ACC112 (cell line): ENCODE results near the gene MOAP1.
A peak's percentile ranks its signal among the peaks of the same experiment; 100 is the strongest.

Experiments used
- H2AFZ ChIP-seq: fragments of 200-600 bp; sonication (generic); one replicate; pipeline ENCODE4 v1.6.0; 2017; ENCODE audit warnings: antibody characterized with exemption, low read length; ENCODE audit not compliant: unreplicated experiment
- H3K27ac ChIP-seq: fragments of 200-600 bp; sonication (generic); 2 replicates; pipeline ENCODE4 v1.5.1; 2014; ENCODE audit warnings: low read depth, mild to moderate bottlenecking, antibody characterized with exemption, low read length, moderate library complexity
- H3K27me3 ChIP-seq: fragments of 200-600 bp; sonication (generic); 2 replicates; pipeline ENCODE4 v1.6.1; 2014; ENCODE audit warnings: mild to moderate bottlenecking, antibody characterized with exemption, low read length, moderate library complexity, mixed read lengths; ENCODE audit not compliant: insufficient read depth
- H3K36me3 ChIP-seq: fragments of 200-600 bp; sonication (generic); 2 replicates; pipeline ENCODE4 v1.6.1; 2016; ENCODE audit warnings: mild to moderate bottlenecking, antibody characterized with exemption, low read length, moderate library complexity, mixed read lengths; ENCODE audit not compliant: insufficient read depth
- H3K4me1 ChIP-seq: fragments of 200-600 bp; sonication (generic); one replicate; pipeline ENCODE4 v1.6.1; 2016; ENCODE audit warnings: low read length, mixed read lengths; ENCODE audit not compliant: insufficient read depth, unreplicated experiment, control insufficient read depth
- H3K4me3 ChIP-seq: fragments of 200-600 bp; sonication (generic); 2 replicates; pipeline ENCODE4 v1.5.1; 2014; ENCODE audit warnings: mild to moderate bottlenecking, low read depth, low read length
- H3K79me2 ChIP-seq: fragments of 200-600 bp; sonication (generic); one replicate; pipeline ENCODE4 v1.6.0; 2016; ENCODE audit warnings: low read length; ENCODE audit not compliant: control insufficient read depth, unreplicated experiment, insufficient read depth

MOAP1 gene

DNA sequence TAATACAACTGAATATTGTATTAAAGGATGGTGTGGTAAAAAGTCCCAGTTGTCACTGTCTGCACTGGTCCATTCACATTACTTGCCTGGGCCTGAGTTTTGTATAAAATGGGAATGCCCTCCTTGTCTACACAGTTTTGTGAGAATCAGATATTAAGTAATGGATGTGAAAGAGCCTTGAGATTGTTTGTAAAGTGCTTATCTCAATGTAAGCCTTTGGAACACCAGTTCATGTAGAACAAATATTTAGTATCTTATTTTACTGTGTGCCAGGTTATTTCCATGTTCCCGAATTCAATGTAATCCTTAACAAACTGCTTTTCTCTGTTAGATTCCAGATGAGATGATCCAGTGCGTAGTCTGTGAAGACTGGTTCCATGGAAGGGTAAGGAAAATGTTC, 29.9 kb upstream of the MOAP1 start:
- Histone ChIP-seq H3K4me3 (no peak overlapping the region), H2AFZ (no peak overlapping the region), H3K27ac (no peak overlapping the region), H3K4me1 (no peaks in the 10 kb centered on the region), H3K79me2 (peaks cover 6% of the 10 kb centered on the region), H3K36me3 (peaks cover 19% of the 10 kb centered on the region), H3K27me3 (no peaks in the 10 kb centered on the region)

DNA sequence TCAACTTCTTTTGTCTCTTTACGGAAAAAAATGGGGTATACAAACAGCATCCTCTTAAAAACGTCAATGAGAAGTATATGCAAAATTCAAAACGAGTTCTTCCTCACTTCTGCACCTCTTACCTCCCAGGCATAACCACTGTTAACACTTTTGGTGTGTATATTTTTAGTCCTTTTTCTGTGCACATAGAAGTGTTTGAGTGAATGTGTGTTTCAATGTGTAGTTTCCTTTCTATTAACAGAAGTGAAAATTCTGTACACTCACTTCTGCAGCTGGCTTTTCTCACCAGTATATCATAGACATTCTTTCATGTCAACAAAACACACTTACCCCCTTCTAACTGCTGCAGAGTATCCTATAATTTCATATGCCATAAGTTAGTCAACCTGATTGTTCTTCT, 27.7 kb upstream of the MOAP1 start:
- Histone ChIP-seq H3K4me3 (no peak overlapping the region), H3K27me3 (no peaks in the 10 kb centered on the region), H3K4me1 (peaks cover 12% of the 10 kb centered on the region), H3K27ac (no peak overlapping the region), H3K36me3 (peaks cover 18% of the 10 kb centered on the region), H2AFZ (no peak overlapping the region), H3K79me2 (peaks cover 23% of the 10 kb centered on the region)

DNA sequence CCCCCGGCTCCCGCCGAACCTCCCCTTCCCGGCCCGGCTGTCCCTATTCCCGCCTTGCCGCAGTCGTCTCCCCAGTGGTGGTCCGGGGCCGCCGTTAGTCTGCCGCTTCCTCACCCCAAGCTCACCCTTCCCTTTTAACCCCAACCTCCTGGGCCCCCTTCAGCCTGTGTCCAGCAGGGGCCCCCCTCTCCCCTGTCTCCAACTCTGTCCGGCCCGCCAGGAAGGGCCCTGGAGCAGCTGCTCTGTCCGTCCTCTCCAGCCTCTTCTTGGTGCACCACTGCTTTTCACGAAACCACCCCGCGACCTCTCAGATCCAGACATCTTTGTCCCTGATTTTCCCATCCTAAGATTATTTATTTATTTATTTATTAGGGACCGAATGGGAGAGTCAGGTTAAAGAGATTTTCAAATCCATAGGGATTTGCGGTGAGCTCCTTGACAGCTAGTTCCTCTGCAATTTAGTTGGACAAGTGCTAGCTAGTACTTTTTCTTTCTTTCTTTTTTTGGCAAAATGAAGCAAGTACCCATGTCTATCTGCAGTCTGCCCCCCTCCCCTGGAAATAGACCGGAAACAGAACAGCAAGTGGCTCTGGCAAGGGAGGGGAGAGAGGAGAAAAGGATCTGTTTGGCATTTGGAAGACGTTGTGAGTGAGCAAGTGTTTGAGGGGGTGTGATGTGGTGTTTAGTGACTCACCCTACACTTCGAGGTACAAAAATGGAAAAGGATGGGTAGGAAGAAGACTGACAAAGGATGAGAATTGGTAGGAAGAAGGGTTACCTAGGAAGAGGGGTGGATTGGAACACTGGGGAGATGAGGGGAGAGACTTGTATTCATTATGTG, 23.0 kb upstream of the MOAP1 start:
- Histone ChIP-seq H3K4me3 (peak overlapping the region; percentile 92), H3K27me3 (no peaks in the 10 kb centered on the region), H3K79me2 (peaks cover 51% of the 10 kb centered on the region), H3K4me1 (peaks cover 23% of the 10 kb centered on the region), H3K27ac (peak overlapping the region; percentile 63), H3K36me3 (peaks cover 9% of the 10 kb centered on the region; the same call in 1 of the 2 replicates), H2AFZ (peak overlapping the region; percentile 64)

DNA sequence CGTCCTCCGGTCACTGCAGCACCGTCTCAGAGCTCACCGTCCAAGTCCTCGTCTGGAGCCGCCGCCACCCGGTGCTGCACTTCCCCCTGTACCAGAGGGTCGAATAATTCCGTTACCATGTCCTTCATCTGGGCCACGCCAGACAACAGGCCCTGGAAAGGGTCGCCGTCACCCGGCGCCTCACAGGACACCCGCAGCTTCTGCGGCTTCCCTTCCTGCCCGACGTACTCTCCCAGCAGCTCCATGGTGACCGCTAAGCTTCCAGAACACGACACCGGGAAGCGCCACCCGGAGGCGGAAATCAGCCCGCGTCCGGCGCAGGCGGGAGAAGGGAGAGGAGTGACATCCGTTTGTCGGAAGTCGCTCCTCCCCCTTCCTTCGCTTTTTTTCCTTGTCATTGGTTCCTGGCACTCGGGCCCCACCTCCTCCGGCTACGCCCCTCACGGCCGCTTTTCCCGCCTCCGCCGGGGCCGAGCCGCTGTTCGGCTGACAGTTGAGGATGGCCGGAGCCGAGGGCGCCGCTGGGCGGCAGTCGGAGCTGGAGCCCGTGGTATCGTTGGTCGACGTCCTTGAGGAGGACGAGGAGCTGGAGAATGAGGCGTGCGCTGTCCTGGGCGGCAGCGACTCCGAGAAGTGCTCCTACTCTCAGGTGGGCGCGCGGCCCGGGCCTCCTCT, 22.2 kb upstream of the MOAP1 start, which contains the start of the genes GON7 and UBR7:
Gene GON7, minus strand, starts transcription at position 273 of the 675 bp plus-strand sequence. Its CDS starts 28 bp downstream, at position 245.
Gene UBR7, plus strand, starts transcription at position 464 of the 675 bp plus-strand sequence. Its CDS starts 36 bp downstream, at position 500.
- Histone ChIP-seq H3K4me3 (peak within 1 kb of the TSS; percentile 92), H3K4me1 (peaks cover 23% of the 10 kb centered on the region), H3K27me3 (no peaks in the 10 kb centered on the region), H3K27ac (peak within 1 kb of the TSS; percentile 63), H3K36me3 (peaks cover 3% of the 10 kb centered on the region; the same call in 1 of the 2 replicates), H3K79me2 (peaks cover 51% of the 10 kb centered on the region), H2AFZ (peak within 1 kb of the TSS; percentile 64)

DNA sequence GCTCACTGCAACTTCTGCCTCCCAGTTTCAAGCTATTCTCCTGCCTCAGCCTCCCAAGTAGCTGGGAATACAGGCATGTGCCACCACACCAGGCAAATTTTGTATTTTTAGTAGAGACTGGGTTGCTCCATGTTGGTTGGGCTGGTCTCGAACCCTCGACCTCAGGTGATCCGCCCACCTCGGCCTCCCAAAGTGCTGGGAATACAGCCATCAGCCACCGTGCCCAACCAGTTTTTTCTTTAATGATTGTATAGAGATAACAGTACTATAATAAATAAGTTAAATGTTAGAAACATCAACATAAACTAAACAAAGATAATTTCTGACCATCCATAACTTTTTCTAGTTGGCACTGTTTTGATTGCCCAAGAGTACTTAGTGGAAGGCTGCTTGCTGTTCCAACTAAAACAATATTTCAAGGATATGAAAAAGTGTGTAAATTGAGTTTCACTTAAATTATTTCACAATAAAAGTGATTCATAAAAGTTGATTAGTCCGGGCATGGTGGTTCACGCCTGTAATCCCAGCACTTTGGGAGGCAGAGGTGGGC, 16.5 kb upstream of the MOAP1 start:
- no peaks in the 10 kb centered on the region for H3K36me3 ChIP-seq
- H3K79me2 ChIP-seq, result peaks cover 27% of the 10 kb centered on the region
- no peak overlapping the region for H3K4me3 ChIP-seq
- no peak overlapping the region for H3K27ac ChIP-seq
- H2AFZ ChIP-seq, result no peak overlapping the region
- no peaks in the 10 kb centered on the region for H3K27me3 ChIP-seq
- H3K4me1 ChIP-seq, result peaks cover 11% of the 10 kb centered on the region

DNA sequence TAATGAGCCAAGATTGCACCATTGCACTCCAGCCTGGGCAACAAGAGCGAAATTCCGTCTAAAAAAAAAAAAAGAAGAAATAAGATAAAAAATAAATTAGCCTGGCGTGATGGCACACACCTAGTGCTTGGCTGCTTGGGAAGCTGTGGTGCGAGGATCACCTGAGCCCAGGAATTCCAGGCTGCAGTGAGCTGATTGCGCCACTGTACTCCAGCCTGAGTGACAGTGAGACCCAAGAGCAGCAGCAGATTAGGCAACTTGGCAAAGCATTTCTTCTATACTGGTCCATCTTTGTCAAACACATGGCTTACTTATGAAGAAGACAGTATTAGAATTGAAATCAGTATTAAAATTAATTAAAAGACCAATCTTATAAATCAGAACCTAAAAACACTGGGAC, 15.9 kb upstream of the MOAP1 start:
- Histone ChIP-seq H3K4me3 (no peak overlapping the region), H3K27me3 (no peaks in the 10 kb centered on the region), H3K79me2 (peaks cover 20% of the 10 kb centered on the region), H3K4me1 (peaks cover 6% of the 10 kb centered on the region), H3K27ac (no peak overlapping the region), H3K36me3 (no peaks in the 10 kb centered on the region), H2AFZ (no peak overlapping the region)

DNA sequence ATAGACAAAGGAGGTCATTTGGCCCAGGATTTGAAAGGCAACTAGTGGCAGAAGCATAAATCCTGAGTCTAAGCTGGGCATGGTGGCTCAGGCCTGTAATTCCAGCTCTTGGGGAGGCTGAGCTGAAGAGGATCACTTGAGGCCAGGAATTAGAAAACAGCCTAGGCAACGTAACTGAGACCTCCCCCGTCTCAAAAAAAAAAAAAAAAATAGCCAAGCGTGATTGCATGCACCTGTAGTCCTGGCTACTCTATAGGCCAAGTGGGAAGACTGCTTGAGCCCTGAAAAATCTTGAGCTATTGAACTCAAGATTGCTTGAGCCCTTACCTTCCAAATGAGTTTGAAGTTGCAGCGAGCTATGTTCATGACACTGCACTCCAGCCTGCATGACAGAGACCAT, 14.3 kb upstream of the MOAP1 start:
- H3K36me3 ChIP-seq, result no peaks in the 10 kb centered on the region
- no peaks in the 10 kb centered on the region for H3K4me1 ChIP-seq
- no peaks in the 10 kb centered on the region for H3K27me3 ChIP-seq
- peaks cover 5% of the 10 kb centered on the region for H3K79me2 ChIP-seq
- H3K27ac ChIP-seq, result no peak overlapping the region
- H2AFZ ChIP-seq, result no peak overlapping the region
- no peak overlapping the region for H3K4me3 ChIP-seq

DNA sequence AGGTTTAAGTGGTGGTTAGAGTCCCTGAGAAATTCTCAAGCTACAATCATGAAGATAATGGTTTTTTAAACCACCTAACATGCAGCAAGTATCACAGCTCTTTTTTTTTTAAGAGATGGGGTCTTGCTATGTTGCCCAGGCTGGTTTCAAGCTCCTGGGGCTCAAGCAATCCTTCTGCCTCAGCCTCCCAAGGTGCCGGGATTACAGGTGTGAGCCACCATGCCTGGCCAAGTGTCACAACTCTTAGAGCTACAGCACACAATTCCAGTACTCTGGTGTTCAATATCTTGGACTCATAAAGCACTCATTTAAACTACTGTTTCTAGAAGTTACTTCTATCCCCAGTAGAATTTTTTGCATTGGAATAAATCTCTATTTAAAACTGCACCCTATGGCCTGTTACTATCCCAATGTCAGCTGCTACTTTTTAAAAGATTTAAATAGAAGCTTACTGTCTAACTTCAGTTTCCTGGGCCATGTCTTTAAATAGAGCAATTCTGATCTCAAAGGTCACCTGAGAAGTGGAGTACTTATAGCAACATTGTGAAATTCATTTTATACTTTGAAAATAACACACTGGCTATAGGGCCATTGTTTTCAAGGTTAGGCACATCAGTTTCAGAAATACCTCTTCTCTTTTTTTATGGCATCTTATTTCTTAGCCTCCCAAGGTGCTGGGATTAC, 10.8 kb upstream of the MOAP1 start:
- H3K79me2 ChIP-seq, result peaks cover 2% of the 10 kb centered on the region
- H2AFZ ChIP-seq, result no peak overlapping the region
- no peaks in the 10 kb centered on the region for H3K27me3 ChIP-seq
- no peak overlapping the region for H3K4me3 ChIP-seq
- H3K36me3 ChIP-seq, result no peaks in the 10 kb centered on the region
- no peak overlapping the region for H3K27ac ChIP-seq
- no peaks in the 10 kb centered on the region for H3K4me1 ChIP-seq

DNA sequence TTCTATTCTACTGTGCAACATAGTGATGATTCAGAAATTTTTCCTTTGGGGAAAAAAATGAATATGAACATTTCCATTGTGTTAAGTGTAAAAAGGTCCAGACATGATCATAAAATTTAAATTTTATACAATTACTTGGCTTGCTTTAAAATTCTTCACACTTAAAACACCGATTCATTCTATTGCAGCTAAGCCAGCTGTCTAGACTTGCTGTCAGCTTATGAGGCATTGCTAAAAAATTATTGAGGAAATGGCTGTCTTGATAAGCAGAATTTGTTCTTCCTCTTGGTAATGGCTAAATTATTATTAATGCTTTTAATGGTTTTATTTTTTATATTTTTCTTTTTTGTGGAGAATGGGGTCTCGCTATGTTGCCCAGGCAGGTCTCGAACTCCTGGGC, 2.3 kb upstream of the MOAP1 start:
- H3K27me3 ChIP-seq, result no peaks in the 10 kb centered on the region
- no peak overlapping the region for H2AFZ ChIP-seq
- no peak overlapping the region for H3K27ac ChIP-seq
- peaks cover 8% of the 10 kb centered on the region for H3K4me1 ChIP-seq
- H3K79me2 ChIP-seq, result peaks cover 17% of the 10 kb centered on the region
- H3K36me3 ChIP-seq, result no peaks in the 10 kb centered on the region
- no peak overlapping the region for H3K4me3 ChIP-seq

DNA sequence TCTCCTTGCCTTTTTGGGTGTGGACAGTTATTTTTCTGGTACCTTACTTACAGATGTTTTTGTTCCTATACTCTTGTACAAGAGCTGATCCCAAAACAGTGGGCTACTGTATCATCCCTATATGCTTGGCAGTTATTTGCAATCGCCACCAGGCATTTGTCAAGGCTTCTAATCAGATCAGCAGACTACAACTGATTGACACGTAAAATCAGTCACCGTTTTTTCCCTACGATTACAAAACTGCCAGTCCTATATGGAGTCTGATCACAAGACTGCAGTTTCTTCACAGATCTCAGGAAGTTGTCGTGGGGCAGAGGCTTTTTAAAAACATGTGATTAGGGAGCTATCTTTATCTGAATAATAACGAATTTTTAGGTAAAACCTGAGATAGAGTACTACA, 1.8 kb upstream of the MOAP1 start:
- no peak overlapping the region for H3K27ac ChIP-seq

More for the DNA sequence above, 1.8 kb upstream of the MOAP1 start:
- Histone ChIP-seq H3K4me1 (peaks cover 8% of the 10 kb centered on the region), H2AFZ (no peak overlapping the region), H3K27me3 (no peaks in the 10 kb centered on the region), H3K36me3 (no peaks in the 10 kb centered on the region), H3K79me2 (peaks cover 17% of the 10 kb centered on the region), H3K4me3 (no peak overlapping the region)
